HCT116 (cell line): ENCODE measurements around the gene UNC45A. TPM values are rescaled to one million over a fixed set of nuclear protein-coding genes. Genes with fewer than 3 reads are reported as not detected.

Source experiments
- ATAC-seq: fragments of 200-7000 bp; cut with Tn5 transposase; 2 replicates; pipeline ENCODE4 v1.9.1; 2020; ENCODE audit warnings: mild to moderate bottlenecking, moderate library complexity
- BruUV-seq: library from RNA; stranded (reverse); fragments of 400-500 nt; replicated peaks from 2 replicates; lab custom pipeline; 2021; lab: Mats Ljungman, UMichigan
- CTCF ChIA-PET: fragments of 300-600 bp; sonication (Branson Sonifier 250); formaldehyde crosslinking; loops from one replicate; lab custom pipeline; 2021; ENCODE audit warnings: antibody characterized with exemption; lab: Charles Lee
- POLR2A ChIA-PET: fragments of 300-600, 350-600 bp; sonication (Branson Sonifier 250); formaldehyde crosslinking; loops from one replicate; lab custom pipeline; 2021; ENCODE audit warnings: antibody characterized with exemption; lab: Charles Lee
- RAD21 ChIA-PET, 2 experiments: fragments of 300-600 bp; sonication (Branson Sonifier 250); formaldehyde crosslinking; loops; one replicate each; lab custom pipeline; 2023; ENCODE audit warnings: low total read pairs in 2 of 2; ENCODE audit not compliant: uncharacterized antibody in 2 of 2, unreplicated experiment in 2 of 2, low non-redundant PET in 1 of 2; lab: Charles Lee
- DNase-seq: peaks from one replicate; pipeline ENCODE4 v3.0.0-alpha.2; 2010; ENCODE audit warnings: low read depth, low spot score
- H2AFZ ChIP-seq: fragments of 200-600 bp; shearing (Covaris generic), sonication (generic); 2 replicates; pipeline ENCODE4 v1.6.1; 2017; ENCODE audit warnings: low read depth, mixed run types, mixed read lengths, antibody characterized with exemption, low read length; ENCODE audit not compliant: poor library complexity, severe bottlenecking
- H3K27ac ChIP-seq: 2 replicates; pipeline ENCODE4 v1.5.1; 2012; ENCODE audit warnings: low read depth, low read length
- H3K27me3 ChIP-seq: fragments of 200-600 bp; sonication (generic); 2 replicates; pipeline ENCODE4 v1.6.1; 2016; ENCODE audit warnings: mixed run types, low read length, mixed read lengths; ENCODE audit not compliant: insufficient read depth
- H3K36me3 ChIP-seq, 2 experiments: fragments of 200-500 bp in 1 of 2; fragments of 200-600 bp in 1 of 2; sonication (Bioruptor generic) in 1 of 2; sonication (generic) in 1 of 2; 2 replicates each; pipeline versions ENCODE4 v1.5.1 to v1.6.1; 2014 to 2016; ENCODE audit warnings: low read length in 2 of 2, inconsistent platforms in 1 of 2, mixed read lengths in 1 of 2, mixed run types in 1 of 2; ENCODE audit not compliant: insufficient read depth in 2 of 2, control insufficient read depth in 1 of 2
- H3K4me1 ChIP-seq, 2 experiments: fragments of 200-600 bp in 1 of 2; sonication (generic) in 1 of 2; 2 replicates each; pipeline versions ENCODE4 v1.5.1 to v1.6.1; 2012 to 2017; ENCODE audit warnings: low read length in 2 of 2, inconsistent platforms in 1 of 2, mild to moderate bottlenecking in 1 of 2, mixed read lengths in 1 of 2, mixed run types in 1 of 2, moderate library complexity in 1 of 2; ENCODE audit not compliant: insufficient read depth in 2 of 2, control insufficient read depth in 1 of 2
- H3K4me2 ChIP-seq: fragments of 200-600 bp; sonication (generic); 2 replicates; pipeline ENCODE4 v1.6.1; 2017; ENCODE audit warnings: mixed run types, low read length, mixed read lengths
- H3K4me3 ChIP-seq, 2 experiments: fragments of 200-600 bp in 1 of 2; sonication (generic) in 1 of 2; replicated peaks in 1 of 2; 2 replicates each; pipeline ENCODE4 v1.5.1; 2011 to 2016; ENCODE audit warnings: low read length in 2 of 2, control low read depth in 1 of 2, low read depth in 1 of 2, mild to moderate bottlenecking in 1 of 2, mixed read lengths in 1 of 2, mixed run types in 1 of 2
- H3K79me2 ChIP-seq: fragments of 200-600 bp; sonication (generic); 2 replicates; pipeline ENCODE4 v1.6.1; 2017; ENCODE audit warnings: mild to moderate bottlenecking, mixed run types, low read length, moderate library complexity, mixed read lengths; ENCODE audit not compliant: insufficient read depth
- H3K9ac ChIP-seq: fragments of 200-600 bp; sonication (generic); 2 replicates; pipeline ENCODE4 v1.6.1; 2016; ENCODE audit warnings: low read length, mixed read lengths
- H3K9me2 ChIP-seq: fragments of 200-600 bp; sonication (generic), shearing (Covaris generic); 2 replicates; pipeline ENCODE4 v1.6.1; 2017; ENCODE audit warnings: mixed run types, mild to moderate bottlenecking, moderate library complexity; ENCODE audit not compliant: insufficient read depth
- H3K9me3 ChIP-seq, 2 experiments: fragments of 200-500 bp in 1 of 2; fragments of 200-600 bp in 1 of 2; sonication (Bioruptor generic) in 1 of 2; sonication (generic) in 1 of 2; 2 replicates each; pipeline ENCODE4 v1.6.1; 2014 to 2017; ENCODE audit warnings: low read length in 2 of 2, mixed read lengths in 2 of 2, inconsistent platforms in 1 of 2, low read depth in 1 of 2, mild to moderate bottlenecking in 1 of 2, mixed run types in 1 of 2, moderate library complexity in 1 of 2; ENCODE audit not compliant: control insufficient read depth in 1 of 2, insufficient read depth in 1 of 2
- H4K20me1 ChIP-seq: fragments of 200-600 bp; sonication (generic), shearing (Covaris generic); 2 replicates; pipeline ENCODE4 v1.6.1; 2017; ENCODE audit warnings: mixed run types, mild to moderate bottlenecking, moderate library complexity; ENCODE audit not compliant: insufficient read depth
- EZH2 ChIP-seq: fragments of 200-600 bp; sonication (generic); IDR thresholded peaks from 2 replicates; pipeline ENCODE4 v1.6.1; 2017; ENCODE audit warnings: antibody characterized with exemption, mixed run types
- EZH2phosphoT487 ChIP-seq: fragments of 200-600 bp; IDR thresholded peaks from 2 replicates; pipeline ENCODE4 v1.6.1; 2018; ENCODE audit warnings: antibody characterized with exemption, borderline replicate concordance
- FOSL1 ChIP-seq: IDR thresholded peaks from 2 replicates; pipeline ENCODE4 v1.6.1; 2012; ENCODE audit warnings: low read depth
- POLR2A ChIP-seq: IDR thresholded peaks from 2 replicates; pipeline ENCODE4 v1.7.0; 2011; ENCODE audit warnings: borderline replicate concordance; ENCODE audit not compliant: insufficient read depth, insufficient read length; ENCODE audit errors: extremely low read depth
- POLR2AphosphoS5 ChIP-seq: IDR thresholded peaks from 2 replicates; pipeline ENCODE4 v1.6.1; 2011; ENCODE audit warnings: mild to moderate bottlenecking, low read depth, low read length, moderate library complexity
- SIN3A ChIP-seq: IDR thresholded peaks from 2 replicates; pipeline ENCODE4 v1.6.1; 2012; ENCODE audit warnings: low read depth
- SP1 ChIP-seq: IDR thresholded peaks from 2 replicates; pipeline ENCODE4 v1.6.1; 2012; ENCODE audit warnings: low read depth
- YY1 ChIP-seq: IDR thresholded peaks from 2 replicates; pipeline ENCODE4 v1.6.1; 2011; ENCODE audit warnings: low read length, low read depth, moderate library complexity, mild to moderate bottlenecking; ENCODE audit not compliant: insufficient replicate concordance; ENCODE audit errors: extremely low read depth
- ZNF274 ChIP-seq: fragments of 200-500 bp; sonication (Bioruptor generic); IDR thresholded peaks from 2 replicates; pipeline ENCODE4 v1.6.1; 2014; ENCODE audit warnings: mild to moderate bottlenecking, low read depth, low read length, inconsistent platforms
- intact Hi-C: fragments of 100-400 bp; cut with micrococcal nuclease; formaldehyde crosslinking; loops from 2 replicates; pipeline ENCODE4 v1.10.0; 2022
- total RNA-seq: library from RNA; stranded (reverse); gene quantifications from one replicate; pipeline ENCODE4 v1.2.1, GENCODE V29; 2021; ENCODE audit not compliant: unreplicated experiment
- TF ChIP-seq, protein P1 (sequence below), 3 experiments: fragments of 200-600 bp in 1 of 3; sonication (generic) in 1 of 3; IDR thresholded peaks in 2 of 3; conservative IDR thresholded peaks in 1 of 3; 2 replicates each; pipeline ENCODE4 v1.5.1; 2012 to 2017; ENCODE audit warnings: low read depth in 2 of 3, low read length in 2 of 3, antibody characterized with exemption in 1 of 3, borderline replicate concordance in 1 of 3, control low read depth in 1 of 3, mild to moderate bottlenecking in 1 of 3, mixed read lengths in 1 of 3, mixed run types in 1 of 3, moderate library complexity in 1 of 3; ENCODE audit not compliant: insufficient read depth in 1 of 3

UNC45A gene
- total RNA-seq, 1 experiment from 2014 or later: 95.4 TPM

DNA sequence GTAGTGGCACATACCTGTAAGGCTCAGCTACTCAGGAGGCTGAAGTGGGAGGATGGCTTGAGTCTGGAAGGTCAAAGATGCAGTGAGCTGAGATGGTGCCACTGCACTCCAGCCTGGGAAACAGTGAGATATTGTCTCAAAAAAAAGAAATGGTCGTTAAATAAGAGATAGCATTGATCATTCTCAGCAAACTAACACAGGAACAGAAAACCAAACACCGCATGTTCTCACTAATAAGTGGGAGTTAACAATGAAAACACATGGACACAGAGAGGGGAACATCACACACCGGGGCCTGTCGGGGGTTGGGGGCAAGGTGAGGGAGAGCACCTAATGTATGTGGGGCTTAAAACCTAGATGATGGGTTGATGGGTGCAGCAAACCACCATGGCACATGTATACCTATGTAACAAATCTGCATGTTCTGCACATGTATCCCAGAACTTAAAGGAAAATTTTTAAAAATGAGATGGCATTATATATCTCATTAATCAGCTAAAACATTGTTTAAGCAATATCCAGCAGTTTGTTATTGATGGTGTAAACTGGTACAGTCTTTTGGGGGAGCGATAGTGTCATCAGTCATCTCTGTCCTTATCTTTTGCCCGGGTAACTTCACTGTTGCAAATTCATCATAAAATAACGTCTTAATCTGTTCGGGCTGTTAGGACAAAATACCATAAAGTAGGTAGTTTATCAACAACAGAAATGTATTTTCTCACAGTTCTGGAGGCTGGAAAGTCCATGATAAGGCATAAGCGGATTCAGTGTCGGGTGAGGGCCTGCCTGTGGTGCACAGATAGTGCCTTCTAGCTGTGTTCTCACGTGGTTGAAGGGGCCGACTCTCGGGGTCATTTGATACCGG is 33.7 kb upstream of the UNC45A start:
- Histone ChIP-seq H3K36me3 (peaks cover 4 to 10% of the 10 kb centered on the region in 2 experiments; a peak in 2 of 4 replicates), H4K20me1 (no peaks in the 10 kb centered on the region), H2AFZ (peak overlapping the region; percentile 98), H3K4me1 (peaks cover 10 to 20% of the 10 kb centered on the region in 2 experiments; a peak in 3 of 4 replicates), H3K4me3 (peak overlapping the region; percentile 70 to 84), H3K4me2 (peak overlapping the region; percentile 96), H3K79me2 (no peaks in the 10 kb centered on the region), H3K27ac (peak overlapping the region; percentile 87), H3K27me3 (no peaks in the 10 kb centered on the region), H3K9me3 (no peaks in the 10 kb centered on the region), H3K9ac (peak overlapping the region; percentile 71), H3K9me2 (no peaks in the 10 kb centered on the region)
- intact Hi-C loops: loop anchor here (2.0 to 5.0 kb wide), 2 partner anchors 147 to 371 kb away; no protein-coding TSS in a partner anchor
- CTCF ChIA-PET: interaction anchor here (6.4 kb wide), 1 partner anchor 31 kb away, joined by 70 read pairs; the partner anchor contains the start of genes HDDC3 and UNC45A
- RAD21 ChIA-PET: interaction anchor here in 1 of 2 experiments (0.5 kb wide), 1 partner anchor 203 kb away, joined by 3 read pairs; no protein-coding TSS in a partner anchor
- POLR2A ChIA-PET: interaction anchor here (0.5 kb wide), 1 partner anchor 11 kb away, joined by 3 read pairs; no protein-coding TSS in a partner anchor
- no peak for ATAC-seq
- DNase-seq: no peak
- no peak for TF ChIP-seq EZH2
- TF ChIP-seq YY1: no peak
- no peak for TF ChIP-seq FOSL1
- no peak for TF ChIP-seq ZNF274
- no peak for TF ChIP-seq POLR2A
- no peak for TF ChIP-seq POLR2AphosphoS5
- TF ChIP-seq SIN3A: no peak
- no peak for TF ChIP-seq EZH2phosphoT487
- no peak for TF ChIP-seq SP1
- TF ChIP-seq, protein P1, sequence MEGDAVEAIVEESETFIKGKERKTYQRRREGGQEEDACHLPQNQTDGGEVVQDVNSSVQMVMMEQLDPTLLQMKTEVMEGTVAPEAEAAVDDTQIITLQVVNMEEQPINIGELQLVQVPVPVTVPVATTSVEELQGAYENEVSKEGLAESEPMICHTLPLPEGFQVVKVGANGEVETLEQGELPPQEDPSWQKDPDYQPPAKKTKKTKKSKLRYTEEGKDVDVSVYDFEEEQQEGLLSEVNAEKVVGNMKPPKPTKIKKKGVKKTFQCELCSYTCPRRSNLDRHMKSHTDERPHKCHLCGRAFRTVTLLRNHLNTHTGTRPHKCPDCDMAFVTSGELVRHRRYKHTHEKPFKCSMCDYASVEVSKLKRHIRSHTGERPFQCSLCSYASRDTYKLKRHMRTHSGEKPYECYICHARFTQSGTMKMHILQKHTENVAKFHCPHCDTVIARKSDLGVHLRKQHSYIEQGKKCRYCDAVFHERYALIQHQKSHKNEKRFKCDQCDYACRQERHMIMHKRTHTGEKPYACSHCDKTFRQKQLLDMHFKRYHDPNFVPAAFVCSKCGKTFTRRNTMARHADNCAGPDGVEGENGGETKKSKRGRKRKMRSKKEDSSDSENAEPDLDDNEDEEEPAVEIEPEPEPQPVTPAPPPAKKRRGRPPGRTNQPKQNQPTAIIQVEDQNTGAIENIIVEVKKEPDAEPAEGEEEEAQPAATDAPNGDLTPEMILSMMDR (IDR thresholded peaks at IDR 0.05 in 2 of 3, conservative IDR thresholded peaks at IDR 0.05 in 1 of 3; ENCODE audit: borderline replicate concordance in 1 of 3, insufficient read depth in 1 of 3, low read depth in 2 of 3, low read length in 2 of 3): no peak
- TF ChIP-seq, all 23 proteins: peak for 0
- no TSS peak for BruUV-seq
